B cell (primary cell): ENCODE measurements around the gene AHRR. TPM values are rescaled to one million over a fixed set of nuclear protein-coding genes. Genes with fewer than 3 reads are reported as not detected.
"Not testable (repeated sequence)": the region's sequence is repeated elsewhere in the genome, so short reads cannot be mapped to it uniquely, and the experiment has no call there.

ENCODE experiments used
- ATAC-seq: fragments of 200-7000 bp; cut with Tn5 transposase; one replicate; pipeline ENCODE4 v1.10.0; 2021; ENCODE audit warnings: low read depth, mild to moderate bottlenecking, moderate number of reproducible peaks, moderate library complexity
- CTCF ChIA-PET: fragments of 350-600 bp; sonication (Branson Sonifier 250); formaldehyde crosslinking; loops from one replicate; lab custom pipeline; 2021; ENCODE audit warnings: antibody characterized with exemption, inconsistent platforms; lab: Charles Lee
- POLR2A ChIA-PET: fragments of 350-600 bp; sonication (Branson Sonifier 250); formaldehyde crosslinking; loops from one replicate; lab custom pipeline; 2021; ENCODE audit warnings: antibody characterized with exemption; lab: Charles Lee
- DNase-seq: peaks from one replicate; pipeline ENCODE4 v3.0.0; 2013
- H2AFZ ChIP-seq: 2 replicates; pipeline ENCODE4 v1.6.1; 2012; ENCODE audit warnings: mild to moderate bottlenecking, low read depth, low read length; ENCODE audit not compliant: insufficient read depth, poor library complexity, severe bottlenecking
- H3K27ac ChIP-seq, 2 donors: 1 replicate in 1 of 2; 2 replicates in 1 of 2; pipeline ENCODE4 v1.5.1; 2012 to 2013; ENCODE audit warnings: low read length in 2 of 2, mild to moderate bottlenecking in 2 of 2, moderate library complexity in 1 of 2
- H3K27me3 ChIP-seq, 4 experiments: fragments of 200-600 bp in 1 of 4; sonication (generic) in 1 of 4; replicated peaks in 1 of 4; 1 replicate in 2 of 4; 2 replicates in 2 of 4; pipeline versions ENCODE4 v1.6.1 to v1.7.0; 2013 to 2016; ENCODE audit warnings: low read length in 3 of 4, mild to moderate bottlenecking in 2 of 4, mixed read lengths in 1 of 4, moderate library complexity in 1 of 4; ENCODE audit not compliant: insufficient read depth in 4 of 4, control insufficient read depth in 3 of 4; ENCODE audit errors: control extremely low read depth in 1 of 4
- H3K36me3 ChIP-seq, 2 experiments: replicated peaks in 1 of 2; 1 replicate in 1 of 2; 2 replicates in 1 of 2; pipeline versions ENCODE4 v1.6.1 to v1.7.1; 2013; ENCODE audit warnings: low read length in 1 of 2; ENCODE audit not compliant: insufficient read depth in 2 of 2, control insufficient read depth in 1 of 2; ENCODE audit errors: control extremely low read depth in 1 of 2, extremely low read depth in 1 of 2
- H3K4me1 ChIP-seq, 2 donors: fragments of 200-600 bp in 1 of 2; sonication (generic) in 1 of 2; 1 replicate in 1 of 2; 2 replicates in 1 of 2; pipeline versions ENCODE4 v1.5.1 to v1.6.1; 2013 to 2017; ENCODE audit warnings: low read length in 2 of 2; ENCODE audit not compliant: control insufficient read depth in 2 of 2, insufficient read depth in 2 of 2
- H3K4me2 ChIP-seq: replicated peaks from 2 replicates; pipeline ENCODE3; 2012; ENCODE audit warnings: mild to moderate bottlenecking, low read depth, low read length; ENCODE audit not compliant: poor library complexity, severe bottlenecking
- H3K4me3 ChIP-seq, 5 experiments: fragments of 200-600 bp in 1 of 5; sonication (generic) in 1 of 5; 1 replicate in 3 of 5; 2 replicates in 2 of 5; pipeline versions ENCODE4 v1.5.1 to v1.7.0; 2011 to 2016; ENCODE audit warnings: low read length in 4 of 5, mild to moderate bottlenecking in 4 of 5, low read depth in 2 of 5, control low read depth in 1 of 5, moderate library complexity in 1 of 5; ENCODE audit not compliant: insufficient read depth in 1 of 5; ENCODE audit errors: control extremely low read depth in 1 of 5, extremely low read depth in 1 of 5
- H3K79me2 ChIP-seq: fragments of 200-600 bp; sonication (generic); one replicate; pipeline ENCODE4 v1.6.0; 2016; ENCODE audit warnings: low read length; ENCODE audit not compliant: control insufficient read depth, insufficient read depth
- H3K9ac ChIP-seq: fragments of 200-600 bp; sonication (generic); 2 replicates; pipeline ENCODE4 v1.6.1; 2017; ENCODE audit warnings: mild to moderate bottlenecking, low read length, moderate library complexity
- H3K9me3 ChIP-seq, 3 donors: one replicate each; pipeline versions ENCODE4 v1.6.1 to v1.7.1; 2013; ENCODE audit warnings: low read length in 2 of 3; ENCODE audit not compliant: control insufficient read depth in 2 of 3, insufficient read depth in 1 of 3; ENCODE audit errors: control extremely low read depth in 1 of 3
- H4K20me1 ChIP-seq: 2 replicates; pipeline ENCODE4 v1.6.0; 2012; ENCODE audit warnings: mild to moderate bottlenecking, low read length; ENCODE audit not compliant: insufficient read depth, control insufficient read depth, poor library complexity, severe bottlenecking
- H3K27ac Mint-ChIP-seq: one replicate; pipeline ENCODE4 v1.8.0; 2021; ENCODE audit warnings: mixed read lengths
- H3K27me3 Mint-ChIP-seq: one replicate; pipeline ENCODE4 v1.8.0; 2021; ENCODE audit warnings: mixed read lengths
- H3K4me1 Mint-ChIP-seq: one replicate; pipeline ENCODE4 v1.8.0; 2021; ENCODE audit warnings: mixed read lengths
- H3K4me3 Mint-ChIP-seq: one replicate; pipeline ENCODE4 v1.8.0; 2021; ENCODE audit warnings: mixed read lengths
- H3K9me3 Mint-ChIP-seq: one replicate; pipeline ENCODE4 v1.8.0; 2022; ENCODE audit warnings: mixed read lengths; ENCODE audit not compliant: insufficient read depth
- WGBS: methylation state at CpG from one replicate; pipeline ENCODE4 v1.1.5; 2013; ENCODE audit warnings: missing lambda C conversion rate; ENCODE audit not compliant: insufficient coverage; 5-methylcytosine and 5-hydroxymethylcytosine counted together
- intact Hi-C: fragments of 100-400 bp; cut with micrococcal nuclease; formaldehyde crosslinking; loops from one replicate; pipeline ENCODE4 v1.10.0; 2022
- polyA plus RNA-seq: library from polyadenylated mRNA; depleted of rRNA; stranded (reverse); fragments of >200 nt; gene quantifications from 2 replicates; pipeline ENCODE4 v1.2.3, GENCODE V29; 2012
- total RNA-seq, 2 donors: library from RNA; stranded (reverse); fragments of 120-200 nt in 1 of 2; gene quantifications; 1 replicate in 1 of 2; 2 replicates in 1 of 2; pipeline versions ENCODE4 v1.2.3 to v1.2.4, GENCODE V29; 2013 to 2022

AHRR gene
- total and polyA plus RNA-seq, 2 donors (not counting 1 experiment from before 2014, with no cell fraction given), result 0.13 to 1.7 TPM

DNA sequence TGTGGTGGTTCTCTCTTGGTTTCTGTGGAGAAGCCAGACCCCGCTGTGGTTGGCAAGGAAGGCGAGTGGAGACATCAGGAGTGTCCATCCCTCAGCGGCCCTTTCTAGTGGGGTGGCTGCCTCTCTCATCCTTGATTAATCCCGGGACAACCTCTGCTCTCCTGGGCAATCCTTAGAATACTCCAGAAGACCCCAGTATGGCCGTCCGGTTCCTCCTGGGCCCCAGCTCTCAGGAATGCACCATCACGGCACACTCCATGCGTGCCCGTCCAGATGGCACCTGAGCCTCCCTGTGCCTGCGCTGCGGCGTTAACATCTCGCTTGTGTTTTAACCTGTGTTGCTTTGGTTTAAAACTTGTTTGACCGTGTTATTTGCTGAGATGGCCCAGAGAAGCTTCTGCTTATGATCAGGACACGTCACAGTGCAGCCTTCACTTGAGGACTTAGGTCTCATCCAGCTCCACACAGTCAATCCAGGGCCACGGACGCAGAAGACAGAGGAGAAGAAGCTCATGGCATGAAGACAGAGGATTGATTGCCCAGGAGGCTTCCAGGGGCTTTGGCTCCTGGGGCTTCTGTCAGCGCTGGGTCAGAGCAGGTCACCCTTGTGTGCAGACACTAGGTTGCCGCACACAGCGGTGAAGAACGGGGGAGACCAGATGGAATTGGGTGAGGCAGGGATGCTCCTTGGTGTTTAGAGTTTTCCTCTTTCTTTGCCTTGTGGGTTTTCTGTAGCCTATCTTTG lies 20.7 kb upstream of the AHRR start:
- H3K27ac ChIP-seq, H3K4me3 Mint-ChIP-seq, intact Hi-C loops, DNase-seq, H3K9me3 ChIP-seq, H3K4me2 ChIP-seq, H3K27me3 ChIP-seq, H2AFZ ChIP-seq, H3K4me1 ChIP-seq, H3K9me3 Mint-ChIP-seq, ATAC-seq, H3K4me3 ChIP-seq, H3K9ac ChIP-seq, POLR2A ChIA-PET, H3K27me3 Mint-ChIP-seq, H3K27ac Mint-ChIP-seq: not testable (repeated sequence)
- Histone ChIP-seq H4K20me1 (peaks cover 43% of the 10 kb centered on the region), H3K36me3 (peaks cover 0 to 10% of the 10 kb centered on the region in 2 experiments), H3K79me2 (peaks cover 36% of the 10 kb centered on the region)
- WGBS, result 98% methylated on average over 8 of the region's 21 CpGs
- H3K4me1 Mint-ChIP-seq, result peaks cover 25% of the 10 kb centered on the region
- CTCF ChIA-PET, result interaction anchor here (0.9 kb wide), 1 partner anchor 145 kb away, joined by 3 read pairs; no protein-coding TSS in a partner anchor

DNA sequence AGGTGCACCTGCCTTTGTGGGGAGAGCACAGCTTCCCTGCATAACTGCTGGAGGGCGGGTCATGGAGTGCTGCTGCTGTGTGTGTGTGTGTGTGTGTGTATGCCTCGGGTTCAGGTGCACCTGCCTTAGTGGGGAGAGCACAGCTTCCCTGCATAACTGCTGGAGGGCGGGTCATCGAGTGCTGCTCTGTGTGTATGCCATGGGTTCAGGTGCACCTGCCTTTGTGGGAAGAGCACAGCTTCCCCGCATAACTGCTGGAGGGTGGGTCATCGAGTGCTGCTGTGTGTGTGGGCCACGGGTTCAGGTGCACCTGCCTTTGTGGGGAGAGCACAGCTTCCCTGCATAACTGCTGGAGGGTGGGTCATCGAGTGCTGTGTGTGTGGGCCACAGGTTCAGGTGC lies 19.1 kb upstream of the AHRR start:
- H3K9me3 Mint-ChIP-seq, H3K4me2 ChIP-seq, ATAC-seq, POLR2A ChIA-PET, H3K27me3 ChIP-seq, H3K4me3 Mint-ChIP-seq, H3K9me3 ChIP-seq, H3K4me1 ChIP-seq, CTCF ChIA-PET, H3K27me3 Mint-ChIP-seq, intact Hi-C loops, H3K9ac ChIP-seq, H3K27ac ChIP-seq, H3K27ac Mint-ChIP-seq, H3K4me3 ChIP-seq, DNase-seq, H2AFZ ChIP-seq: not testable (repeated sequence)
- peaks cover 0 to 23% of the 10 kb centered on the region in 2 experiments for H3K36me3 ChIP-seq
- H3K79me2 ChIP-seq, result peaks cover 45% of the 10 kb centered on the region
- 83% methylated on average over 8 of the region's 8 CpGs for WGBS
- peaks cover 16% of the 10 kb centered on the region for H3K4me1 Mint-ChIP-seq
- H4K20me1 ChIP-seq, result peaks cover 50% of the 10 kb centered on the region
